B cell (primary cell): Measurements from ENCODE around the gene GRIP1. TPM values are rescaled to one million over a fixed set of nuclear protein-coding genes. Genes with fewer than 3 reads are reported as not detected.

ENCODE experiments used
- ATAC-seq: fragments of 200-7000 bp; cut with Tn5 transposase; one replicate; pipeline ENCODE4 v1.10.0; 2021; ENCODE audit warnings: low read depth, mild to moderate bottlenecking, moderate number of reproducible peaks, moderate library complexity
- CTCF ChIA-PET: fragments of 350-600 bp; sonication (Branson Sonifier 250); formaldehyde crosslinking; loops from one replicate; lab custom pipeline; 2021; ENCODE audit warnings: antibody characterized with exemption, inconsistent platforms; lab: Charles Lee
- POLR2A ChIA-PET: fragments of 350-600 bp; sonication (Branson Sonifier 250); formaldehyde crosslinking; loops from one replicate; lab custom pipeline; 2021; ENCODE audit warnings: antibody characterized with exemption; lab: Charles Lee
- DNase-seq: peaks from one replicate; pipeline ENCODE4 v3.0.0; 2013
- H2AFZ ChIP-seq: 2 replicates; pipeline ENCODE4 v1.6.1; 2012; ENCODE audit warnings: mild to moderate bottlenecking, low read depth, low read length; ENCODE audit not compliant: insufficient read depth, poor library complexity, severe bottlenecking
- H3K27ac ChIP-seq, 2 donors: 1 replicate in 1 of 2; 2 replicates in 1 of 2; pipeline ENCODE4 v1.5.1; 2012 to 2013; ENCODE audit warnings: low read length in 2 of 2, mild to moderate bottlenecking in 2 of 2, moderate library complexity in 1 of 2
- H3K27me3 ChIP-seq, 4 experiments: fragments of 200-600 bp in 1 of 4; sonication (generic) in 1 of 4; replicated peaks in 1 of 4; 1 replicate in 2 of 4; 2 replicates in 2 of 4; pipeline versions ENCODE4 v1.6.1 to v1.7.0; 2013 to 2016; ENCODE audit warnings: low read length in 3 of 4, mild to moderate bottlenecking in 2 of 4, mixed read lengths in 1 of 4, moderate library complexity in 1 of 4; ENCODE audit not compliant: insufficient read depth in 4 of 4, control insufficient read depth in 3 of 4; ENCODE audit errors: control extremely low read depth in 1 of 4
- H3K36me3 ChIP-seq, 2 experiments: replicated peaks in 1 of 2; 1 replicate in 1 of 2; 2 replicates in 1 of 2; pipeline versions ENCODE4 v1.6.1 to v1.7.1; 2013; ENCODE audit warnings: low read length in 1 of 2; ENCODE audit not compliant: insufficient read depth in 2 of 2, control insufficient read depth in 1 of 2; ENCODE audit errors: control extremely low read depth in 1 of 2, extremely low read depth in 1 of 2
- H3K4me1 ChIP-seq, 2 donors: fragments of 200-600 bp in 1 of 2; sonication (generic) in 1 of 2; 1 replicate in 1 of 2; 2 replicates in 1 of 2; pipeline versions ENCODE4 v1.5.1 to v1.6.1; 2013 to 2017; ENCODE audit warnings: low read length in 2 of 2; ENCODE audit not compliant: control insufficient read depth in 2 of 2, insufficient read depth in 2 of 2
- H3K4me2 ChIP-seq: replicated peaks from 2 replicates; pipeline ENCODE3; 2012; ENCODE audit warnings: mild to moderate bottlenecking, low read depth, low read length; ENCODE audit not compliant: poor library complexity, severe bottlenecking
- H3K4me3 ChIP-seq, 5 experiments: fragments of 200-600 bp in 1 of 5; sonication (generic) in 1 of 5; 1 replicate in 3 of 5; 2 replicates in 2 of 5; pipeline versions ENCODE4 v1.5.1 to v1.7.0; 2011 to 2016; ENCODE audit warnings: low read length in 4 of 5, mild to moderate bottlenecking in 4 of 5, low read depth in 2 of 5, control low read depth in 1 of 5, moderate library complexity in 1 of 5; ENCODE audit not compliant: insufficient read depth in 1 of 5; ENCODE audit errors: control extremely low read depth in 1 of 5, extremely low read depth in 1 of 5
- H3K79me2 ChIP-seq: fragments of 200-600 bp; sonication (generic); one replicate; pipeline ENCODE4 v1.6.0; 2016; ENCODE audit warnings: low read length; ENCODE audit not compliant: control insufficient read depth, insufficient read depth
- H3K9ac ChIP-seq: fragments of 200-600 bp; sonication (generic); 2 replicates; pipeline ENCODE4 v1.6.1; 2017; ENCODE audit warnings: mild to moderate bottlenecking, low read length, moderate library complexity
- H3K9me3 ChIP-seq, 3 donors: one replicate each; pipeline versions ENCODE4 v1.6.1 to v1.7.1; 2013; ENCODE audit warnings: low read length in 2 of 3; ENCODE audit not compliant: control insufficient read depth in 2 of 3, insufficient read depth in 1 of 3; ENCODE audit errors: control extremely low read depth in 1 of 3
- H4K20me1 ChIP-seq: 2 replicates; pipeline ENCODE4 v1.6.0; 2012; ENCODE audit warnings: mild to moderate bottlenecking, low read length; ENCODE audit not compliant: insufficient read depth, control insufficient read depth, poor library complexity, severe bottlenecking
- H3K27ac Mint-ChIP-seq: one replicate; pipeline ENCODE4 v1.8.0; 2021; ENCODE audit warnings: mixed read lengths
- H3K27me3 Mint-ChIP-seq: one replicate; pipeline ENCODE4 v1.8.0; 2021; ENCODE audit warnings: mixed read lengths
- H3K4me1 Mint-ChIP-seq: one replicate; pipeline ENCODE4 v1.8.0; 2021; ENCODE audit warnings: mixed read lengths
- H3K4me3 Mint-ChIP-seq: one replicate; pipeline ENCODE4 v1.8.0; 2021; ENCODE audit warnings: mixed read lengths
- H3K9me3 Mint-ChIP-seq: one replicate; pipeline ENCODE4 v1.8.0; 2022; ENCODE audit warnings: mixed read lengths; ENCODE audit not compliant: insufficient read depth
- CTCF ChIP-seq: fragments of 200-600 bp; IDR thresholded peaks from one replicate; pipeline ENCODE4 v1.8.0; 2022; ENCODE audit warnings: antibody characterized with exemption, mild to moderate bottlenecking
- EZH2 ChIP-seq: IDR thresholded peaks from 2 replicates; pipeline ENCODE4 v1.6.1; 2012; ENCODE audit warnings: borderline replicate concordance, low read depth, mild to moderate bottlenecking, moderate library complexity, low read length; ENCODE audit not compliant: insufficient read depth, poor library complexity, severe bottlenecking
- WGBS: methylation state at CpG from one replicate; pipeline ENCODE4 v1.1.5; 2013; ENCODE audit warnings: missing lambda C conversion rate; ENCODE audit not compliant: insufficient coverage; 5-methylcytosine and 5-hydroxymethylcytosine counted together
- intact Hi-C: fragments of 100-400 bp; cut with micrococcal nuclease; formaldehyde crosslinking; loops from one replicate; pipeline ENCODE4 v1.10.0; 2022
- polyA plus RNA-seq: library from polyadenylated mRNA; depleted of rRNA; stranded (reverse); fragments of >200 nt; gene quantifications from 2 replicates; pipeline ENCODE4 v1.2.3, GENCODE V29; 2012
- total RNA-seq, 2 donors: library from RNA; stranded (reverse); fragments of 120-200 nt in 1 of 2; gene quantifications; 1 replicate in 1 of 2; 2 replicates in 1 of 2; pipeline versions ENCODE4 v1.2.3 to v1.2.4, GENCODE V29; 2013 to 2022

GRIP1 gene
- total and polyA plus RNA-seq, 2 donors (not counting 1 experiment from before 2014, with no cell fraction given): 0.22 TPM; not detected in 1

- H3K4me1 Mint-ChIP-seq: peaks cover 21% of the 10 kb centered on the region
These were observed 364.6 kb downstream of the GRIP1 start for GRCh38 chr12:66314278-66314677.

GRCh38 chr12:66312189-66312588, 366.7 kb downstream of the GRIP1 start:
- intact Hi-C loops: no loop called here
- ChIA-PET POLR2A (no interaction called here), CTCF (no interaction called here)
- Mint-ChIP-seq H3K27ac (no peak overlapping the region), H3K27me3 (no peaks in the 10 kb centered on the region), H3K4me3 (no peak overlapping the region), H3K9me3 (no peaks in the 10 kb centered on the region), H3K4me1 (peaks cover 21% of the 10 kb centered on the region)
- H3K9ac ChIP-seq: no peak overlapping the region
- H2AFZ ChIP-seq: no peak overlapping the region
- H3K9me3 ChIP-seq: no peaks in the 10 kb centered on the region
- no peak overlapping the region for H3K27ac ChIP-seq
- no peak overlapping the region for H3K4me2 ChIP-seq
- H3K79me2 ChIP-seq: peaks cover 26% of the 10 kb centered on the region
- DNase-seq (no peak), ATAC-seq (no peak)
- peaks cover 10 to 33% of the 10 kb centered on the region in 2 experiments for H3K36me3 ChIP-seq
- no peaks in the 10 kb centered on the region for H4K20me1 ChIP-seq
- H3K4me3 ChIP-seq: no peak overlapping the region
- no peaks in the 10 kb centered on the region for H3K27me3 ChIP-seq
- H3K4me1 ChIP-seq: no peaks in the 10 kb centered on the region
- TF ChIP-seq CTCF: no peak
- TF ChIP-seq EZH2: no peak
- WGBS: no CpG with 5 or more reads among the region's 1 CpG

More at GRCh38 chr12:66314278-66314677, 364.6 kb downstream of the GRIP1 start:
- TF ChIP-seq EZH2 (no peak), CTCF (no peak)
- ChIA-PET CTCF (interaction anchor here (0.6 to 1.4 kb wide), 2 partner anchors 38 to 379 kb away, joined by 3 read pairs; no protein-coding TSS in a partner anchor), POLR2A (no interaction called here)
- DNase-seq: no peak
- Histone ChIP-seq H3K4me3 (no peak overlapping the region), H4K20me1 (no peaks in the 10 kb centered on the region), H3K9ac (no peak overlapping the region), H3K4me1 (no peaks in the 10 kb centered on the region), H3K79me2 (peaks cover 26% of the 10 kb centered on the region), H3K36me3 (peaks cover 10 to 38% of the 10 kb centered on the region in 2 experiments), H3K9me3 (no peaks in the 10 kb centered on the region), H3K27me3 (no peaks in the 10 kb centered on the region), H2AFZ (no peak overlapping the region), H3K4me2 (no peak overlapping the region), H3K27ac (no peak overlapping the region)
- Mint-ChIP-seq H3K4me3 (no peak overlapping the region), H3K9me3 (no peaks in the 10 kb centered on the region), H3K27ac (no peak overlapping the region), H3K27me3 (no peaks in the 10 kb centered on the region)
- ATAC-seq: no peak
- intact Hi-C loops: no loop called here
